Measurements from ENCODE around the gene PTH1R. TPM values are rescaled to one million over a fixed set of nuclear protein-coding genes. Genes with fewer than 3 reads are reported as not detected.

The PTH1R gene
- polyA plus RNA-seq, 1 of the 3 experiments (the other 2 are of a cell fraction) = 0.07 TPM

Small RNA genes lying within 50 kb of the gene (small RNA-seq; reads per million reads assigned to genes)
- gene AC109583.2 = 0 reads per million in 7 experiments

Other genes starting within 250 kb of the PTH1R start
- gene ALS2CL, start 184.0 kb upstream of the PTH1R start, polyA plus RNA-seq (2012; rRNA removed) = 0.18 and 0.58 TPM in 2 replicates
- gene TMIE, start 176.3 kb upstream of the PTH1R start, polyA plus RNA-seq (2012; rRNA removed) = 0.03 and 0.10 TPM in 2 replicates
- gene PRSS50, start 159.9 kb upstream of the PTH1R start, polyA plus RNA-seq (2012; rRNA removed) = not detected in 2 replicates
- gene MYL3, start 14.3 kb upstream of the PTH1R start, polyA plus RNA-seq (2012; rRNA removed) = not detected in 2 replicates
- 53.2 and 105 TPM in 2 replicates for gene CCDC12, start 99.0 kb downstream of the PTH1R start, polyA plus RNA-seq (2012; rRNA removed)
- 15.5 and 20.3 TPM in 2 replicates for gene NBEAL2, start 101.9 kb downstream of the PTH1R start, polyA plus RNA-seq (2012; rRNA removed)

All from SK-N-SH (cell line).